B cell (primary cell): ENCODE data around the gene MBOAT7. TPM values are rescaled to one million over a fixed set of nuclear protein-coding genes. Genes with fewer than 3 reads are reported as not detected.

Experiments
- ATAC-seq: fragments of 200-7000 bp; cut with Tn5 transposase; one replicate; pipeline ENCODE4 v1.10.0; 2021; ENCODE audit warnings: low read depth, mild to moderate bottlenecking, moderate number of reproducible peaks, moderate library complexity
- CTCF ChIA-PET: fragments of 350-600 bp; sonication (Branson Sonifier 250); formaldehyde crosslinking; loops from one replicate; lab custom pipeline; 2021; ENCODE audit warnings: antibody characterized with exemption, inconsistent platforms; lab: Charles Lee
- POLR2A ChIA-PET: fragments of 350-600 bp; sonication (Branson Sonifier 250); formaldehyde crosslinking; loops from one replicate; lab custom pipeline; 2021; ENCODE audit warnings: antibody characterized with exemption; lab: Charles Lee
- DNase-seq: peaks from one replicate; pipeline ENCODE4 v3.0.0; 2013
- H2AFZ ChIP-seq: 2 replicates; pipeline ENCODE4 v1.6.1; 2012; ENCODE audit warnings: mild to moderate bottlenecking, low read depth, low read length; ENCODE audit not compliant: insufficient read depth, poor library complexity, severe bottlenecking
- H3K27ac ChIP-seq, 2 donors: 1 replicate in 1 of 2; 2 replicates in 1 of 2; pipeline ENCODE4 v1.5.1; 2012 to 2013; ENCODE audit warnings: low read length in 2 of 2, mild to moderate bottlenecking in 2 of 2, moderate library complexity in 1 of 2
- H3K27me3 ChIP-seq, 4 experiments: fragments of 200-600 bp in 1 of 4; sonication (generic) in 1 of 4; replicated peaks in 1 of 4; 1 replicate in 2 of 4; 2 replicates in 2 of 4; pipeline versions ENCODE4 v1.6.1 to v1.7.0; 2013 to 2016; ENCODE audit warnings: low read length in 3 of 4, mild to moderate bottlenecking in 2 of 4, mixed read lengths in 1 of 4, moderate library complexity in 1 of 4; ENCODE audit not compliant: insufficient read depth in 4 of 4, control insufficient read depth in 3 of 4; ENCODE audit errors: control extremely low read depth in 1 of 4
- H3K36me3 ChIP-seq, 2 experiments: replicated peaks in 1 of 2; 1 replicate in 1 of 2; 2 replicates in 1 of 2; pipeline versions ENCODE4 v1.6.1 to v1.7.1; 2013; ENCODE audit warnings: low read length in 1 of 2; ENCODE audit not compliant: insufficient read depth in 2 of 2, control insufficient read depth in 1 of 2; ENCODE audit errors: control extremely low read depth in 1 of 2, extremely low read depth in 1 of 2
- H3K4me1 ChIP-seq, 2 donors: fragments of 200-600 bp in 1 of 2; sonication (generic) in 1 of 2; 1 replicate in 1 of 2; 2 replicates in 1 of 2; pipeline versions ENCODE4 v1.5.1 to v1.6.1; 2013 to 2017; ENCODE audit warnings: low read length in 2 of 2; ENCODE audit not compliant: control insufficient read depth in 2 of 2, insufficient read depth in 2 of 2
- H3K4me2 ChIP-seq: replicated peaks from 2 replicates; pipeline ENCODE3; 2012; ENCODE audit warnings: mild to moderate bottlenecking, low read depth, low read length; ENCODE audit not compliant: poor library complexity, severe bottlenecking
- H3K4me3 ChIP-seq, 5 experiments: fragments of 200-600 bp in 1 of 5; sonication (generic) in 1 of 5; 1 replicate in 3 of 5; 2 replicates in 2 of 5; pipeline versions ENCODE4 v1.5.1 to v1.7.0; 2011 to 2016; ENCODE audit warnings: low read length in 4 of 5, mild to moderate bottlenecking in 4 of 5, low read depth in 2 of 5, control low read depth in 1 of 5, moderate library complexity in 1 of 5; ENCODE audit not compliant: insufficient read depth in 1 of 5; ENCODE audit errors: control extremely low read depth in 1 of 5, extremely low read depth in 1 of 5
- H3K79me2 ChIP-seq: fragments of 200-600 bp; sonication (generic); one replicate; pipeline ENCODE4 v1.6.0; 2016; ENCODE audit warnings: low read length; ENCODE audit not compliant: control insufficient read depth, insufficient read depth
- H3K9ac ChIP-seq: fragments of 200-600 bp; sonication (generic); 2 replicates; pipeline ENCODE4 v1.6.1; 2017; ENCODE audit warnings: mild to moderate bottlenecking, low read length, moderate library complexity
- H3K9me3 ChIP-seq, 3 donors: one replicate each; pipeline versions ENCODE4 v1.6.1 to v1.7.1; 2013; ENCODE audit warnings: low read length in 2 of 3; ENCODE audit not compliant: control insufficient read depth in 2 of 3, insufficient read depth in 1 of 3; ENCODE audit errors: control extremely low read depth in 1 of 3
- H4K20me1 ChIP-seq: 2 replicates; pipeline ENCODE4 v1.6.0; 2012; ENCODE audit warnings: mild to moderate bottlenecking, low read length; ENCODE audit not compliant: insufficient read depth, control insufficient read depth, poor library complexity, severe bottlenecking
- H3K27ac Mint-ChIP-seq: one replicate; pipeline ENCODE4 v1.8.0; 2021; ENCODE audit warnings: mixed read lengths
- H3K27me3 Mint-ChIP-seq: one replicate; pipeline ENCODE4 v1.8.0; 2021; ENCODE audit warnings: mixed read lengths
- H3K4me1 Mint-ChIP-seq: one replicate; pipeline ENCODE4 v1.8.0; 2021; ENCODE audit warnings: mixed read lengths
- H3K4me3 Mint-ChIP-seq: one replicate; pipeline ENCODE4 v1.8.0; 2021; ENCODE audit warnings: mixed read lengths
- H3K9me3 Mint-ChIP-seq: one replicate; pipeline ENCODE4 v1.8.0; 2022; ENCODE audit warnings: mixed read lengths; ENCODE audit not compliant: insufficient read depth
- CTCF ChIP-seq: fragments of 200-600 bp; IDR thresholded peaks from one replicate; pipeline ENCODE4 v1.8.0; 2022; ENCODE audit warnings: antibody characterized with exemption, mild to moderate bottlenecking
- EZH2 ChIP-seq: IDR thresholded peaks from 2 replicates; pipeline ENCODE4 v1.6.1; 2012; ENCODE audit warnings: borderline replicate concordance, low read depth, mild to moderate bottlenecking, moderate library complexity, low read length; ENCODE audit not compliant: insufficient read depth, poor library complexity, severe bottlenecking
- WGBS: methylation state at CpG from one replicate; pipeline ENCODE4 v1.1.5; 2013; ENCODE audit warnings: missing lambda C conversion rate; ENCODE audit not compliant: insufficient coverage; 5-methylcytosine and 5-hydroxymethylcytosine counted together
- intact Hi-C: fragments of 100-400 bp; cut with micrococcal nuclease; formaldehyde crosslinking; loops from one replicate; pipeline ENCODE4 v1.10.0; 2022
- polyA plus RNA-seq: library from polyadenylated mRNA; depleted of rRNA; stranded (reverse); fragments of >200 nt; gene quantifications from 2 replicates; pipeline ENCODE4 v1.2.3, GENCODE V29; 2012
- total RNA-seq, 2 donors: library from RNA; stranded (reverse); fragments of 120-200 nt in 1 of 2; gene quantifications; 1 replicate in 1 of 2; 2 replicates in 1 of 2; pipeline versions ENCODE4 v1.2.3 to v1.2.4, GENCODE V29; 2013 to 2022

The MBOAT7 gene
- total and polyA plus RNA-seq, 2 donors (not counting 1 experiment from before 2014, with no cell fraction given), result 22.3 to 34.8 TPM

GRCh38 chr19:54190503-54191010, 1.2 kb upstream of the MBOAT7 start:
- CTCF ChIA-PET, result interaction anchor here (0.6 to 4.7 kb wide), 5 partner anchors 10 to 79 kb away, joined by 3 to 50 read pairs (median 6); partner anchors contain the start of genes LENG1, RPS9 and TMC4
- 0% methylated on average over 56 of the region's 56 CpGs for WGBS

More at GRCh38 chr19:54190503-54191010, 1.2 kb upstream of the MBOAT7 start:
- peak overlapping the region; percentile 27 to 87 (median 81) for H3K4me3 ChIP-seq
- H3K4me3 Mint-ChIP-seq, result peak overlapping the region; percentile 94
- H3K36me3 ChIP-seq, result peaks cover 0 to 22% of the 10 kb centered on the region in 2 experiments
- peaks cover 20% of the 10 kb centered on the region for H3K79me2 ChIP-seq
- H3K4me1 ChIP-seq, result peaks cover 18 to 22% of the 10 kb centered on the region in 2 donors
- peak overlapping the region; percentile 99 for H3K27ac Mint-ChIP-seq
- H3K4me2 ChIP-seq, result peak overlapping the region; percentile 99
- TF ChIP-seq CTCF (no peak), EZH2 (no peak)
- ATAC-seq (peak; percentile 54), DNase-seq (peak; percentile 100)
- intact Hi-C loops, result loop anchor here (1.0 kb wide), 6 partner anchors 10 to 274 kb away; partner anchors contain the start of genes CNOT3, LENG1, NDUFA3 and PRPF31
- no peaks in the 10 kb centered on the region for H3K9me3 Mint-ChIP-seq
- H4K20me1 ChIP-seq, result peaks cover 19% of the 10 kb centered on the region
- POLR2A ChIA-PET, result interaction anchor here (0.6 to 4.5 kb wide), 8 partner anchors 11 to 258 kb away, joined by 3 to 73 read pairs (median 4); partner anchors contain the start of genes CNOT3, LENG1, LENG8 and PRPF31
- no peaks in the 10 kb centered on the region for H3K27me3 ChIP-seq
- peak overlapping the region; percentile 96 to 99 for H3K27ac ChIP-seq
- no peaks in the 10 kb centered on the region for H3K27me3 Mint-ChIP-seq
- peak overlapping the region; percentile 86 for H2AFZ ChIP-seq
- peaks cover 32% of the 10 kb centered on the region for H3K4me1 Mint-ChIP-seq
- peak overlapping the region; percentile 83 for H3K9ac ChIP-seq
- H3K9me3 ChIP-seq, result no peaks in the 10 kb centered on the region
